Endodermal cell (in vitro differentiated cells): ENCODE results near the gene ANXA9. TPM values are rescaled to one million over a fixed set of nuclear protein-coding genes. Genes with fewer than 3 reads are reported as not detected.

Experiments used
- DNase-seq: peaks from one replicate; pipeline ENCODE4 v3.0.0-alpha.2; 2017
- H3K27ac ChIP-seq: 2 replicates; pipeline ENCODE4 v1.5.1; 2013; ENCODE audit warnings: mild to moderate bottlenecking, low read depth, low read length, moderate library complexity
- H3K27me3 ChIP-seq: 2 replicates; pipeline ENCODE4 v1.6.1; 2013; ENCODE audit warnings: mild to moderate bottlenecking, low read length, moderate library complexity; ENCODE audit not compliant: insufficient read depth, control insufficient read depth, poor library complexity, severe bottlenecking
- H3K36me3 ChIP-seq: 2 replicates; pipeline ENCODE4 v1.7.0; 2013; ENCODE audit warnings: mild to moderate bottlenecking, low read length, moderate library complexity; ENCODE audit not compliant: control insufficient read depth, insufficient read depth
- H3K4me1 ChIP-seq: one replicate; pipeline ENCODE4 v1.7.0; 2013; ENCODE audit warnings: low read length; ENCODE audit not compliant: control insufficient read depth, insufficient read depth
- H3K4me3 ChIP-seq: 2 replicates; pipeline ENCODE4 v1.5.1; 2013; ENCODE audit warnings: mild to moderate bottlenecking, low read length, moderate library complexity
- H3K9ac ChIP-seq: 2 replicates; pipeline ENCODE4 v1.6.1; 2013; ENCODE audit warnings: mild to moderate bottlenecking, low read length, moderate library complexity; ENCODE audit not compliant: poor library complexity, severe bottlenecking; ENCODE audit errors: extremely low read depth
- H3K9me3 ChIP-seq: 2 replicates; pipeline ENCODE4 v1.6.1; 2013; ENCODE audit warnings: mild to moderate bottlenecking, low read length, moderate library complexity; ENCODE audit not compliant: control insufficient read depth
- H3K27ac Mint-ChIP-seq: 2 replicates; pipeline ENCODE4 v1.8.0; 2020; ENCODE audit warnings: mixed read lengths
- H3K27me3 Mint-ChIP-seq: 2 replicates; pipeline ENCODE4 v1.8.0; 2021; ENCODE audit warnings: mild to moderate bottlenecking, mixed read lengths; ENCODE audit not compliant: insufficient read depth
- H3K36me3 Mint-ChIP-seq: 2 replicates; pipeline ENCODE4 v1.8.0; 2020; ENCODE audit warnings: low read depth, mixed read lengths
- H3K4me1 Mint-ChIP-seq: 2 replicates; pipeline ENCODE4 v1.8.0; 2020; ENCODE audit warnings: mixed read lengths
- H3K4me3 Mint-ChIP-seq: 2 replicates; pipeline ENCODE4 v1.8.0; 2020; ENCODE audit warnings: mild to moderate bottlenecking, moderate library complexity, mixed read lengths
- H3K9me3 Mint-ChIP-seq: 2 replicates; pipeline ENCODE4 v1.8.0; 2020; ENCODE audit warnings: mild to moderate bottlenecking, mixed read lengths
- WGBS, 2 experiments: methylation state at CpG; one replicate each; pipeline versions ENCODE4 v1.1.5 to v1.1.7; 2013; ENCODE audit warnings: missing lambda C conversion rate in 2 of 2, mixed read lengths in 1 of 2; ENCODE audit not compliant: insufficient coverage in 1 of 2, insufficient read length in 1 of 2; 5-methylcytosine and 5-hydroxymethylcytosine counted together
- total RNA-seq, 2 donors: library from RNA; stranded (reverse); fragmentation: NEBNext Ultra II Directional in 1 of 2; extraction: Animal tissue kit (Norgen Biotek cat#: 25700) in 1 of 2; gene quantifications; 2 replicates in 1 of 2; 3 replicates in 1 of 2; pipeline ENCODE4 v1.2.1, GENCODE V29; 2021
- TF ChIP-seq, protein P1 (sequence below): fragments of 200-600 bp; sonication (generic); conservative IDR thresholded peaks from 2 replicates; pipeline ENCODE4 v1.5.0; 2021; ENCODE audit warnings: antibody characterized with exemption, mild to moderate bottlenecking

ANXA9 gene
- total RNA-seq, 2 donors from 2014 or later: not detected

DNA sequence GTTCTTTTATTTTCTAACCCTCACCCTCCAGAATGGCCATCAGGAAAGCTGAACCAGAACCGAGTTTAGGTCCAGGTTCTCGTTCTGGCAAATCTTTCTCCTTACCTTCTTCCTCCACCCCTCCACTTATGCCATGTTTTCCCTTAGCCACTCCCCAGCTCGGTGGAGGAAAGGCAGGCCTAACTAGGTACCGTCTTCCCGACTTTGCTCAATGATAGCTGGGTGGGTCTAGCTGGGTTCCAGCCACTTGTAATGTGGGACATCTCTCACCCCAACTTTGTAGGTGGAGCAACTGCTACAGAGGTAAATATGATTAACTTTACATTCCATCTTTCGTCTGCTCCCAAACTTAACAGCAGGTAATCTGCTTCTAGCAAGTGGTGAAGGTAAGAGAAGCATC lies 54.9 kb downstream of the ANXA9 start:
- Mint-ChIP-seq H3K4me3 (no peak overlapping the region), H3K27me3 (no peaks in the 10 kb centered on the region), H3K36me3 (peaks cover 23% of the 10 kb centered on the region), H3K27ac (no peak overlapping the region), H3K4me1 (peaks cover 4% of the 10 kb centered on the region), H3K9me3 (no peaks in the 10 kb centered on the region)
- H3K27ac ChIP-seq: no peak overlapping the region
- no peak for DNase-seq
- no peak overlapping the region for H3K9ac ChIP-seq
- no peaks in the 10 kb centered on the region for H3K9me3 ChIP-seq
- no peaks in the 10 kb centered on the region for H3K4me1 ChIP-seq
- H3K27me3 ChIP-seq: no peaks in the 10 kb centered on the region
- H3K4me3 ChIP-seq: no peak overlapping the region
- H3K36me3 ChIP-seq: peaks cover 7% of the 10 kb centered on the region
- TF ChIP-seq, protein P1, sequence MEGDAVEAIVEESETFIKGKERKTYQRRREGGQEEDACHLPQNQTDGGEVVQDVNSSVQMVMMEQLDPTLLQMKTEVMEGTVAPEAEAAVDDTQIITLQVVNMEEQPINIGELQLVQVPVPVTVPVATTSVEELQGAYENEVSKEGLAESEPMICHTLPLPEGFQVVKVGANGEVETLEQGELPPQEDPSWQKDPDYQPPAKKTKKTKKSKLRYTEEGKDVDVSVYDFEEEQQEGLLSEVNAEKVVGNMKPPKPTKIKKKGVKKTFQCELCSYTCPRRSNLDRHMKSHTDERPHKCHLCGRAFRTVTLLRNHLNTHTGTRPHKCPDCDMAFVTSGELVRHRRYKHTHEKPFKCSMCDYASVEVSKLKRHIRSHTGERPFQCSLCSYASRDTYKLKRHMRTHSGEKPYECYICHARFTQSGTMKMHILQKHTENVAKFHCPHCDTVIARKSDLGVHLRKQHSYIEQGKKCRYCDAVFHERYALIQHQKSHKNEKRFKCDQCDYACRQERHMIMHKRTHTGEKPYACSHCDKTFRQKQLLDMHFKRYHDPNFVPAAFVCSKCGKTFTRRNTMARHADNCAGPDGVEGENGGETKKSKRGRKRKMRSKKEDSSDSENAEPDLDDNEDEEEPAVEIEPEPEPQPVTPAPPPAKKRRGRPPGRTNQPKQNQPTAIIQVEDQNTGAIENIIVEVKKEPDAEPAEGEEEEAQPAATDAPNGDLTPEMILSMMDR: no peak
- WGBS, 2 experiments: 92 to 96% methylated on average over 3 to 6 of the region's 6 CpGs

DNA sequence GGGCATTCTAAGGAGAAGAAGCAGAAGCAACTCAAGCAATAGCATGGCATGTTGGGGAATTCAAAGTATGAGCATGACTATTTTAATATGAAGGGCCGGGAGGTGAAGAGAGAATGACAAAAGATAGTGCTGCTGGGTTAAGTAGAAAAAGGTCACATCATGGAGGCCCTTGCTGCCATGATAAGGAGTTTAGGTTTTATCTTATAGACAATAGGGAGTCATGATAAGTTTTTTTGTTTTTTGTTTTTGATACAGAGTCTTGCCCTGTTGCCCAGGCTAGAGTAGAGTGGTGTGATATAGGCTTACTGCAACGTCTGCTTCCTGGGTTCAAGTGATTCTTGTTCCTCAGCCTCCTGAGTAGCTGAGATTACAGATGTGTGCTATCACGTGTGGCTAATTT lies 57.4 kb downstream of the ANXA9 start:
- Histone ChIP-seq H3K36me3 (no peaks in the 10 kb centered on the region), H3K4me1 (no peaks in the 10 kb centered on the region), H3K4me3 (no peak overlapping the region), H3K9me3 (no peaks in the 10 kb centered on the region), H3K9ac (no peak overlapping the region), H3K27ac (no peak overlapping the region), H3K27me3 (no peaks in the 10 kb centered on the region)
- H3K9me3 Mint-ChIP-seq: no peaks in the 10 kb centered on the region
- H3K4me3 Mint-ChIP-seq: no peak overlapping the region
- WGBS, 2 experiments: 82 to 92% methylated on average over 1 to 3 of the region's 3 CpGs
- peaks cover 8% of the 10 kb centered on the region for H3K36me3 Mint-ChIP-seq
- no peak overlapping the region for H3K27ac Mint-ChIP-seq
- TF ChIP-seq, protein P1: no peak
- no peak for DNase-seq
- no peaks in the 10 kb centered on the region for H3K27me3 Mint-ChIP-seq
- peaks cover 4% of the 10 kb centered on the region for H3K4me1 Mint-ChIP-seq

DNA sequence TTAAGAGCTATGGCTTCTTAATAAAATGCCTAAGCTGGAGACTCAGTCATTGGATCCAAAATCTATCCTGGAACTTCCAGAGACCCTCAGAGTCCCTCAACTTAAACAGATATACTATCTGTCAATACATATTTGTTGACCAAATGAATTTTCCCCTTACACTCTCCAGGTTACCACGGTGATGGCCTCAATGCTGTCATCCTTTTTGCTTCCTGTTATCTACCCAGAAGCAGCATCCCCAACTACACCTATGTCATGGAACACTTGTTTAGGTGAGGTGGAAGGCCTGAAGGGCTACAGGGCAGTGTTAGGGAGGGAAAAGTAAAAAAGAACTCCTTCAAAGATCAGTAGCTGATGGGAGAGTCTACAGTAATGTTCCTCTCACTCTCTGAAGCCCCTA lies 61.1 kb downstream of the ANXA9 start:
- no peaks in the 10 kb centered on the region for H3K27me3 Mint-ChIP-seq
- no peak overlapping the region for H3K27ac Mint-ChIP-seq
- H3K9me3 Mint-ChIP-seq: no peaks in the 10 kb centered on the region
- WGBS, 2 experiments: 89% methylated on average over 1 of the region's 1 CpG; no CpG with 5 or more reads in 1 of the 2 experiments
- H3K9ac ChIP-seq: no peak overlapping the region
- H3K27ac ChIP-seq: no peak overlapping the region
- H3K4me1 Mint-ChIP-seq: peaks cover 23% of the 10 kb centered on the region
- H3K36me3 Mint-ChIP-seq: no peaks in the 10 kb centered on the region
- TF ChIP-seq, protein P1: no peak
- H3K4me1 ChIP-seq: no peaks in the 10 kb centered on the region
- H3K4me3 ChIP-seq: no peak overlapping the region
- no peak for DNase-seq
- H3K4me3 Mint-ChIP-seq: no peak overlapping the region
- H3K9me3 ChIP-seq: no peaks in the 10 kb centered on the region
- no peaks in the 10 kb centered on the region for H3K27me3 ChIP-seq
- H3K36me3 ChIP-seq: no peaks in the 10 kb centered on the region

Other genes with a start within 250 kb of the ANXA9 start
- not detected for gene CTSS, start 216.5 kb upstream of the ANXA9 start, total RNA-seq
- gene CTSK, start 174.0 kb upstream of the ANXA9 start, total RNA-seq: 1 to 10 TPM; 6.1 to 8.4 TPM
- gene ARNT, start 105.7 kb upstream of the ANXA9 start, total RNA-seq: 10 to 100 TPM; 39.6 to 44.6 TPM
- gene CTXND2, start 95.2 kb upstream of the ANXA9 start, total RNA-seq: not detected
- gene SETDB1, start 55.9 kb upstream of the ANXA9 start, total RNA-seq: 10 to 100 TPM; 68.6 to 73.5 TPM
- 100 to 1,000 TPM; 143 to 183 TPM for gene CERS2, start 7.5 kb upstream of the ANXA9 start, total RNA-seq
- 10 to 100 TPM in 1 of 2 donors, 1 to 10 TPM in 1; 8.6 to 10.8 TPM for gene MINDY1, start 24.6 kb downstream of the ANXA9 start, total RNA-seq
- gene PRUNE1, start 26.2 kb downstream of the ANXA9 start, total RNA-seq: 10 to 100 TPM; 23.8 to 29.3 TPM
- 1 to 10 TPM; 1.6 to 2.9 TPM for gene BNIPL, start 54.3 kb downstream of the ANXA9 start, total RNA-seq
- 1 to 10 TPM; 4.7 to 6.6 TPM for gene C1orf56, start 65.5 kb downstream of the ANXA9 start, total RNA-seq
- gene CDC42SE1, start 77.3 kb downstream of the ANXA9 start, total RNA-seq: 10 to 100 TPM; 69.8 to 74.5 TPM
- gene MLLT11, start 78.1 kb downstream of the ANXA9 start, total RNA-seq: 10 to 100 TPM; 16.5 to 19.2 TPM
- 1 to 10 TPM; 7.5 to 7.7 TPM for gene GABPB2, start 88.5 kb downstream of the ANXA9 start, total RNA-seq
- gene SEMA6C, start 164.3 kb downstream of the ANXA9 start, total RNA-seq: 10 to 100 TPM; 23.8 to 26.5 TPM
- not detected for gene TNFAIP8L2, start 174.4 kb downstream of the ANXA9 start, total RNA-seq
- gene LYSMD1, start 183.6 kb downstream of the ANXA9 start, total RNA-seq: 10 to 100 TPM in 1 of 2 donors, 1 to 10 TPM in 1; 9.1 to 13.0 TPM
- gene SCNM1, start 183.9 kb downstream of the ANXA9 start, total RNA-seq: 10 to 100 TPM; 41.1 to 44.8 TPM
- 1 to 10 TPM; 1.0 to 1.9 TPM for gene TMOD4, start 193.7 kb downstream of the ANXA9 start, total RNA-seq
- 100 to 1,000 TPM in 1 of 2 donors, 10 to 100 TPM in 1; 79.4 to 103 TPM for gene VPS72, start 207.9 kb downstream of the ANXA9 start, total RNA-seq
- 100 to 1,000 TPM; 102 to 144 TPM for gene PIP5K1A, start 216.3 kb downstream of the ANXA9 start, total RNA-seq